Right lobe of liver (tissue), 4 donors: ENCODE measurements around the gene ADAM8.

Experiments
- CTCF ChIP-seq, 4 donors: fragments of 200-600 bp in 3 of 4; fragments of 450-650 bp in 1 of 4; IDR thresholded peaks; one replicate each; pipeline versions ENCODE4 v1.5.1 to v1.8.0; 2016 to 2022; ENCODE audit warnings: antibody characterized with exemption in 4 of 4, mild to moderate bottlenecking in 2 of 4
- POLR2A ChIP-seq: fragments of 450-650 bp; IDR thresholded peaks from one replicate; pipeline ENCODE4 v1.6.1; 2017; ENCODE audit warnings: antibody characterized with exemption, mild to moderate bottlenecking
- donor health status: DM: no; HTN: no; CAD: no.
- donor health status: DM: no; HTN: no; CAD: no.
- donor health status: DM: no; HTN: yes; CAD: no.

DNA sequence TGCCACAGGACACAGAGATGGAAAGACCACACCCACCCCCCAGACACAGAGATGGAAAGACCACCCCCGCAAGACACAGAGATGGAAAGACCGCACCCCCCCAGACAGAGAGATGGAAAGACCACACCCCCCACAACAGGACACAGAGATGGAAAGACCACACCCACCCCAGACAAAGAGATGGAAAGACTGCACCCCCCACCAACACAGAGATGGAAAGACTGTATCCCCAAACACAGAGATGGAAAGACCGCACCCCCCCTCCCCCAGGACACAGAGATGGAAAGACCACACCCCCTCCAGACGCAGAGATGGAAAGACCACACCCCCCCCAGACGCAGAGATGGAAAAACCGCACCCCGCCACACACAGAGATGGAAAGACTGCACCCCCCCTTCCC lies 40.1 kb upstream of the ADAM8 start:
- TF ChIP-seq POLR2A: no peak
- TF ChIP-seq CTCF (IDR thresholded peaks at IDR 0.05): no peak
